Measurements from ENCODE around the gene BRD1.
"Not testable (repeated sequence)": the region's sequence is repeated elsewhere in the genome, so short reads cannot be mapped to it uniquely, and the experiment has no call there.

The BRD1 gene

GRCh38 chr22:49852898-49853894, 25.5 kb upstream of the BRD1 start, which contains the start of gene ZBED4:
Gene ZBED4, plus strand, starts transcription at chr22:49853844. Its CDS starts 29,819 bp downstream, at chr22:49883663.
- DNase-seq: no peak

- not testable (repeated sequence) for DNase-seq
Measured at GRCh38 chr22:49852568-49852897, 24.9 kb upstream of the BRD1 start.

GRCh38 chr22:49850959-49851802, 23.5 kb upstream of the BRD1 start:
- DNase-seq: no peak

- DNase-seq: no peak
Measured at GRCh38 chr22:49850021-49850911, 22.6 kb upstream of the BRD1 start.

- DNase-seq: no peak
Measured at GRCh38 chr22:49849161-49850020, 21.7 kb upstream of the BRD1 start.

- DNase-seq: no peak
Measured at GRCh38 chr22:49848690-49849160, 21.1 kb upstream of the BRD1 start.

GRCh38 chr22:49847751-49848689, 20.3 kb upstream of the BRD1 start:
- DNase-seq: no peak

- no peak for DNase-seq
Measured at GRCh38 chr22:49845666-49846459, 18.2 kb upstream of the BRD1 start.

- DNase-seq: no peak
Measured at GRCh38 chr22:49845241-49845640, 17.6 kb upstream of the BRD1 start.

GRCh38 chr22:49838771-49839717, 11.4 kb upstream of the BRD1 start:
- DNase-seq: no peak

- no peak for DNase-seq
Measured at GRCh38 chr22:49833340-49834007, 5.8 kb upstream of the BRD1 start.

GRCh38 chr22:49829044-49829853, 1.6 kb upstream of the BRD1 start:
- DNase-seq: no peak

GRCh38 chr22:49828599-49828965, 909 bp upstream of the BRD1 start:
- no peak for DNase-seq

GRCh38 chr22:49827271-49827852, 311 bp downstream of the BRD1 start:
- no peak for DNase-seq

GRCh38 chr22:49826603-49827270, 936 bp downstream of the BRD1 start:
- no peak for DNase-seq

Measured in NCI-H187 treated with DMSO at 0.1 percent for 48 hours (cell line).